ENCODE data around the gene VASH1. TPM values are rescaled to one million over a fixed set of nuclear protein-coding genes. Genes with fewer than 3 reads are reported as not detected.
A peak's percentile ranks its signal among the peaks of the same experiment; 100 is the strongest.

The VASH1 gene
- total RNA-seq, 1 donor from 2014 or later, result 13.6 TPM

DNA sequence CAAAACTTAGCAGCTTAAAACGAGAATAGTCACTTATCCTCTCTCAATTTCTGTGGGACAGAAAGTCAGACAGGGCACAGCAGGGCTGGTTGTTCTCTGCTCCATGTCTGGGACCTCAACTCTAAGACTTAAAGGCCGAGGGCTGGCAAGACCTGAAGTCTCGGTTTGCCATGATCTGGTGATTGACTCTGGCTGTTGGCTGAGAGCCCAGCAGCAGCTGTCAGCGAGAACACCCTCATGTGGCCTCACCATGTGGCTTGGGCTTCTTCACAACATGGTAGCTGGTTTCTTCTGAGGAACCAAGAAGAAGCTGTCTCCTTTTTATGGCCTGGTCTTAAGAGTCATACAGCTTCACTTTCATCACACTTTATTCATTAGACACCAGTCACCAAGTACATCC lies 1.7 kb upstream of the VASH1 start:
- TF ChIP-seq EZH2 (IDR thresholded peaks at IDR 0.05; ENCODE audit: insufficient read depth, low read length), result no peak
- TF ChIP-seq, protein P1, sequence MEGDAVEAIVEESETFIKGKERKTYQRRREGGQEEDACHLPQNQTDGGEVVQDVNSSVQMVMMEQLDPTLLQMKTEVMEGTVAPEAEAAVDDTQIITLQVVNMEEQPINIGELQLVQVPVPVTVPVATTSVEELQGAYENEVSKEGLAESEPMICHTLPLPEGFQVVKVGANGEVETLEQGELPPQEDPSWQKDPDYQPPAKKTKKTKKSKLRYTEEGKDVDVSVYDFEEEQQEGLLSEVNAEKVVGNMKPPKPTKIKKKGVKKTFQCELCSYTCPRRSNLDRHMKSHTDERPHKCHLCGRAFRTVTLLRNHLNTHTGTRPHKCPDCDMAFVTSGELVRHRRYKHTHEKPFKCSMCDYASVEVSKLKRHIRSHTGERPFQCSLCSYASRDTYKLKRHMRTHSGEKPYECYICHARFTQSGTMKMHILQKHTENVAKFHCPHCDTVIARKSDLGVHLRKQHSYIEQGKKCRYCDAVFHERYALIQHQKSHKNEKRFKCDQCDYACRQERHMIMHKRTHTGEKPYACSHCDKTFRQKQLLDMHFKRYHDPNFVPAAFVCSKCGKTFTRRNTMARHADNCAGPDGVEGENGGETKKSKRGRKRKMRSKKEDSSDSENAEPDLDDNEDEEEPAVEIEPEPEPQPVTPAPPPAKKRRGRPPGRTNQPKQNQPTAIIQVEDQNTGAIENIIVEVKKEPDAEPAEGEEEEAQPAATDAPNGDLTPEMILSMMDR (IDR thresholded peaks at IDR 0.05; ENCODE audit: insufficient read depth, low read depth, low read length), result no peak
- Mint-ChIP-seq H3K27ac (ENCODE audit: unreplicated experiment) (no peak overlapping the region), H3K9me3 (ENCODE audit: unreplicated experiment) (peaks cover 8% of the 10 kb centered on the region), H3K27me3 (ENCODE audit: low read depth, unreplicated experiment) (peaks cover 24% of the 10 kb centered on the region), H3K4me1 (ENCODE audit: low read depth, unreplicated experiment) (peaks cover 12% of the 10 kb centered on the region), H3K4me3 (ENCODE audit: unreplicated experiment) (no peak overlapping the region), H3K36me3 (ENCODE audit: low read depth, unreplicated experiment) (peaks cover 2% of the 10 kb centered on the region)
- Histone ChIP-seq H3K9me3 (ENCODE audit: insufficient read depth, low read depth, low read length) (no peaks in the 10 kb centered on the region), H3K4me1 (ENCODE audit: insufficient read depth, low read length) (peaks cover 7% of the 10 kb centered on the region), H3K36me3 (ENCODE audit: insufficient read depth, low read length) (no peaks in the 10 kb centered on the region), H3K9ac (ENCODE audit: low read length) (no peak overlapping the region), H3K27ac (ENCODE audit: low read depth, low read length) (no peak overlapping the region), H3K79me2 (ENCODE audit: insufficient read depth, low read length) (no peaks in the 10 kb centered on the region), H2AFZ (ENCODE audit: low read depth, low read length) (no peak overlapping the region), H3K27me3 (ENCODE audit: insufficient read depth, low read length) (peaks cover 2% of the 10 kb centered on the region), H4K20me1 (ENCODE audit: insufficient read depth, low read length) (peaks cover 12% of the 10 kb centered on the region), H3K4me3 (ENCODE audit: insufficient read depth, low read depth, low read length) (no peak overlapping the region), H3K4me2 (ENCODE audit: low read length) (no peak overlapping the region)
- no peak for FAIRE-seq
- DNase-seq (ENCODE audit: low read depth), result no peak

DNA sequence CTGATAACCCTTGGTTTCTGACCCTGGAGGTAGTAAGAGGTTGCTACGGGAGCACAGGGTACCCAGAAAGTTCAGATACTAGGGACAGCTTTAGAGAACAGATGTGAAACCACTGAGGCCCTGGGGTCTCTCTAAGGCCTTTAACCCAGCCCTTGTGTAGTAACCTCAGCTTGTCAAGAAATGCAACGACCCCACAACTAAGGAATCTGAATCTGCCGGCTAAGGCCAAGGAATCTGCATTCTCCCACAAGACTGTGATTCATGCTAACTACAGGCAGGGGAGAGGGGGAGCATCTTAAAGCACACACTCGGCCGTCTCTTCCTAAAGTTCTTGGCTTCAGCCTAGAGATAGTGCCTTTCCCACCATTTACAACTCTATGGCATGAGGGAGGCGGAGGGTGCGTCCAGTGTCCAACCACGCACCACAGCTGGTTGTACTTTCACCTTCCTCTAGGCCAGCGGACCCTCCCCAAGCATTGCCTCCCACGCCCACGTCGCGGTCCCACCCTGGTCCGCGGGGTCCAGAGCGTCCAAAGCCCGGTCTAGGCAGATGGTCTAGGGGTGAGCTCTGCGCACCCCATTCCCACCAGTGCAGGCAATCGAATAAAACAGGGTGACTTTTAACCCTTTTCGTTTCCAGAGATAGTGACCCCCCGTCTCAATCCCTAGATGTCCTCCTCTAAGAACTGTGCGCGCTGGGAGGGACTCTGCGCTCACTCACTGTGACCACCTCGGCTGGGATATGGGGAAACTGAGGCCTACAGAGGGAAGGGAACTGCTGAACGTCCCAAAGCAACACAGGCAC lies 735 bp upstream of the VASH1 start:
- peak overlapping the region; percentile 95 for H3K27ac Mint-ChIP-seq (ENCODE audit: unreplicated experiment)
- Histone ChIP-seq H3K4me1 (ENCODE audit: insufficient read depth, low read length) (peaks cover 7% of the 10 kb centered on the region), H3K27ac (ENCODE audit: low read depth, low read length) (peak overlapping the region; percentile 60), H3K36me3 (ENCODE audit: insufficient read depth, low read length) (no peaks in the 10 kb centered on the region), H4K20me1 (ENCODE audit: insufficient read depth, low read length) (peaks cover 12% of the 10 kb centered on the region), H3K4me3 (ENCODE audit: insufficient read depth, low read depth, low read length) (peak overlapping the region; percentile 64), H3K27me3 (ENCODE audit: insufficient read depth, low read length) (peaks cover 2% of the 10 kb centered on the region), H3K79me2 (ENCODE audit: insufficient read depth, low read length) (no peaks in the 10 kb centered on the region), H3K9me3 (ENCODE audit: insufficient read depth, low read depth, low read length) (no peaks in the 10 kb centered on the region), H3K9ac (ENCODE audit: low read length) (peak overlapping the region; percentile 86), H2AFZ (ENCODE audit: low read depth, low read length) (peak overlapping the region; percentile 96), H3K4me2 (ENCODE audit: low read length) (peak overlapping the region; percentile 98)
- H3K4me1 Mint-ChIP-seq (ENCODE audit: low read depth, unreplicated experiment), result peaks cover 12% of the 10 kb centered on the region
- H3K4me3 Mint-ChIP-seq (ENCODE audit: unreplicated experiment), result peak overlapping the region; percentile 88
- DNase-seq (ENCODE audit: low read depth) (no peak), FAIRE-seq (no peak)
- peaks cover 18% of the 10 kb centered on the region for H3K27me3 Mint-ChIP-seq (ENCODE audit: low read depth, unreplicated experiment)
- H3K9me3 Mint-ChIP-seq (ENCODE audit: unreplicated experiment), result peaks cover 8% of the 10 kb centered on the region
- H3K36me3 Mint-ChIP-seq (ENCODE audit: low read depth, unreplicated experiment), result peaks cover 5% of the 10 kb centered on the region
- no peak for TF ChIP-seq EZH2 (IDR thresholded peaks at IDR 0.05; ENCODE audit: insufficient read depth, low read length)
- TF ChIP-seq, protein P1 (IDR thresholded peaks at IDR 0.05; ENCODE audit: insufficient read depth, low read depth, low read length), result no peak

DNA sequence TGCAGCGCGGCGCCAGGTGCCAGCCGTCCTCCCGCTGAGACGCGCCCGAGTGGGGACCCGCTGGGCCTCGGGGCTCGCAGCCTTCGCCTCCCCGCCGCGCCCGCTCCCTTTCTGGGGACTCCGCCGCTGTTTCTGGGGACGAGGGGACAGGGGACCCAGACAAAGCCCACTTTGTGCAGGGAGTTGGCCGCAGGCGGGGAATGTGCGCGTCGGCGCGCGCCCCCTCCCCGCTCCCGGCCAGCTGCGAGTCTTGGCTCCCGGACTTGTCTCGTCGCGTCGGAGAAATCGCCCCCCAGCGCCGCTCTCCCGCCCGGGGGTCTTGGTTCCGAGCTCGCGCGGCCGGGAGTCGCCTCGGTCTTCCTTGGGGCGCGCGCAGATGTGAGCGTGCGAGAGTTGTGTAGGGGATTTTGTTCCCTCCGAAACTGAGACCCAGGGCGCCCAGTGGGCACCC lies 717 bp downstream of the VASH1 start:
- Histone ChIP-seq H3K27me3 (ENCODE audit: insufficient read depth, low read length) (peaks cover 2% of the 10 kb centered on the region), H2AFZ (ENCODE audit: low read depth, low read length) (peak overlapping the region; percentile 96), H3K4me3 (ENCODE audit: insufficient read depth, low read depth, low read length) (peak overlapping the region; percentile 64), H3K27ac (ENCODE audit: low read depth, low read length) (no peak overlapping the region), H3K36me3 (ENCODE audit: insufficient read depth, low read length) (no peaks in the 10 kb centered on the region), H3K4me1 (ENCODE audit: insufficient read depth, low read length) (peaks cover 7% of the 10 kb centered on the region), H3K79me2 (ENCODE audit: insufficient read depth, low read length) (no peaks in the 10 kb centered on the region), H3K9me3 (ENCODE audit: insufficient read depth, low read depth, low read length) (no peaks in the 10 kb centered on the region), H4K20me1 (ENCODE audit: insufficient read depth, low read length) (peaks cover 12% of the 10 kb centered on the region), H3K9ac (ENCODE audit: low read length) (peak overlapping the region; percentile 86), H3K4me2 (ENCODE audit: low read length) (peak overlapping the region; percentile 98)
- Mint-ChIP-seq H3K27me3 (ENCODE audit: low read depth, unreplicated experiment) (peaks cover 12% of the 10 kb centered on the region), H3K4me1 (ENCODE audit: low read depth, unreplicated experiment) (peaks cover 10% of the 10 kb centered on the region), H3K36me3 (ENCODE audit: low read depth, unreplicated experiment) (peaks cover 5% of the 10 kb centered on the region), H3K4me3 (ENCODE audit: unreplicated experiment) (peak overlapping the region; percentile 91), H3K27ac (ENCODE audit: unreplicated experiment) (no peak overlapping the region), H3K9me3 (ENCODE audit: unreplicated experiment) (peaks cover 5% of the 10 kb centered on the region)
- DNase-seq (ENCODE audit: low read depth), result no peak
- TF ChIP-seq, protein P1 (IDR thresholded peaks at IDR 0.05; ENCODE audit: insufficient read depth, low read depth, low read length), result no peak
- no peak for TF ChIP-seq EZH2 (IDR thresholded peaks at IDR 0.05; ENCODE audit: insufficient read depth, low read length)
- no peak for FAIRE-seq
